Measurements from ENCODE around the gene ERI2.

- TF ChIP-seq ZBTB26 (tag by site-specific recombination; optimal IDR thresholded peaks at IDR 0.05), result no peak
- no peak for TF ChIP-seq ZNF37A (tag by site-specific recombination; IDR thresholded peaks at IDR 0.05)
- no peak for TF ChIP-seq CTCF (tag by site-specific recombination; IDR thresholded peaks at IDR 0.05)
- TF ChIP-seq SALL2 (tag by site-specific recombination; IDR thresholded peaks at IDR 0.05; ENCODE audit: borderline replicate concordance), result no peak
- TF ChIP-seq ZNF704 (tag by site-specific recombination; IDR thresholded peaks at IDR 0.05), result no peak
- no peak for TF ChIP-seq ZSCAN18 (tag by site-specific recombination; IDR thresholded peaks at IDR 0.05)
- TF ChIP-seq ZXDB (tag by site-specific recombination; IDR thresholded peaks at IDR 0.05), result no peak
- TF ChIP-seq ZNF549 (tag by site-specific recombination; IDR thresholded peaks at IDR 0.05), result no peak
- no peak for TF ChIP-seq ZNF792 (tag by site-specific recombination; IDR thresholded peaks at IDR 0.05)
- TF ChIP-seq ZNF174 (tag by site-specific recombination; IDR thresholded peaks at IDR 0.05), result no peak
- TF ChIP-seq ZNF747 (tag by site-specific recombination; IDR thresholded peaks at IDR 0.05), result no peak
- TF ChIP-seq ZFP37 (tag by site-specific recombination; IDR thresholded peaks at IDR 0.05), result no peak
- no peak for TF ChIP-seq PBX3 (CRISPR knock-in tag; IDR thresholded peaks at IDR 0.05)
Measured at GRCh38 chr16:20851601-20852000, 45.3 kb upstream of the ERI2 start.

All from HEK293 (cell line).